ENCODE results near the gene NTSR1.

The NTSR1 gene

GRCh38 chr20:62782149-62782892, 73.7 kb downstream of the NTSR1 start:
- TF ChIP-seq CTCF (IDR thresholded peaks at IDR 0.05), result no peak

DNA sequence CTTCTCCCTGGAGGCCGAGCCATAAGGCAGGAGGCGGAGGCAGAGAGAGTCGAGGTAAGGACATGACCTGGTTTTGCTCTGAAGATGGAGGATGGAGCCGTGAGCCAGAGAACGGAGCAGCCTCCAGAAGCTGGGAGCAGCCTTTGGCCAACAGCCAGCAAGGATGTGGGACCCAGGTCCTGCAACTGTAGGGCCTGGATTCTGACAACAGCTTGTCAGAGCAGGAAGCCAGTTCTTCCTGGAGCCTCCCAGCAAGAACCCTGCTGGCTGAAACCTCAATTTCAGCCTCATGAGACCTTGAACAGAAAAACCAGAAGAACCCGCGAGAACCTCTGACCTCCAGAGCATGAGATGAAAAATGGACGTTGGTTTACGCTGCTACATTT, 74.2 kb downstream of the NTSR1 start:
- no peak for TF ChIP-seq CTCF (IDR thresholded peaks at IDR 0.05)

DNA sequence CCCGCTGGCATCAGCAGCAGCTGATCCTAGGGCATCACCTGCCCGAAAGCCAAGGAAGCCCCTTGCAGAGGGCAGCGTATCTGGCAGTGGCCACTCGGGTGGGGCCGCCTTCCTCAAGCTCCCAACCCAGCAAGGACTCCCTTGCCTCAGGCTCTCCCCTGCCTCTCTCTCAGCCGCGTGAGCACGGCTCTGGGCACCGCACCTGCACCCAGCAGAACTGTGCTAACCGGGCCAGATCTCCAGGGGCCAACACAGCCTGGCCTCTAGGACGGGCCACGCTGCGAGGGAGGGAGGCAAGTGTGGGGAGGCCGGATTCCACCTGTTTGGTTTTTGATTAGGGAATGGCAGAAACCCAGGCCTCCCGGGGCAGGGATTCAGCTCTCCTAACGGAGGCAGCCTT, 75.9 kb downstream of the NTSR1 start:
- TF ChIP-seq CTCF (IDR thresholded peaks at IDR 0.05), result no peak

GRCh38 chr20:62785393-62785792, 76.8 kb downstream of the NTSR1 start:
- no peak for TF ChIP-seq CTCF (IDR thresholded peaks at IDR 0.05)

DNA sequence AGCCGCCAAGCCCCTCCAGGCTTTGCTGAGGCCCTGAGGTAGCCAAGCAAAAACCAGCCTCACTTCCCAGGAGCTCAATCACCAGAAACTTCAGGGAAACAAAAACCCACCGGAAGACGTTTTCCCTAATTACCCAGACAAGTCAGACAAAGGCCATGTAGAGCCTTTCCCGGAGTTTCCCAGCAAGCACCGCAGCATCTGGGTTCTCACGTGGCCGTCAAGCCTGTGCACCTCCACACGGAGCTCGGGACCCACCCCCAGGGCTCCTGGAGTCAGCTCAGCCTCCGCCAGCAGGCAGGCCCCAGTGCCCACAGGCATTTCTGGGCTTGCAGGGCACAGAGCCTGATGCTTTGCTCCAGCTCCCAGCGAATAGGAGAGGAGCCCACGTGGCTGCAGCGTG, 77.5 kb downstream of the NTSR1 start:
- no peak for TF ChIP-seq CTCF (IDR thresholded peaks at IDR 0.05)

DNA sequence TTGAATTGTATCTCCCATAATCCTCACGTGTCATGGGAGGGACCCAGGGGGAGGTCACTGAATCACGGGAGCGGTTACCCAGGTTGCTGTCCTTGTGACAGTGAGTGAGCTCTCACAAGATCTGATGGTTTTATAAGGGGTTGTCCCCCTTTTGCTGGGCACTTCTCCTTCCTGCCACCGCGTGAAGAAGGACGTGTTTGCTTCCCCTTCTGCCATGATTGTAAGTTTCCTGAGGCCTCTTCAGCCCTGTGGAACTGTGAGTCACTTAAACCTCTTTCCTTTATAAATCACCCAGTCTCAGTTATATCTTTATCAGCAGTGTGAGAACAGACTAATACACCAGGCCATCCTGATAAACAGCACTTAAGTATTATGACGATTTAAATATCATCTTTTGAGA, 78.7 kb downstream of the NTSR1 start:
- TF ChIP-seq CTCF (IDR thresholded peaks at IDR 0.05), result no peak

DNA sequence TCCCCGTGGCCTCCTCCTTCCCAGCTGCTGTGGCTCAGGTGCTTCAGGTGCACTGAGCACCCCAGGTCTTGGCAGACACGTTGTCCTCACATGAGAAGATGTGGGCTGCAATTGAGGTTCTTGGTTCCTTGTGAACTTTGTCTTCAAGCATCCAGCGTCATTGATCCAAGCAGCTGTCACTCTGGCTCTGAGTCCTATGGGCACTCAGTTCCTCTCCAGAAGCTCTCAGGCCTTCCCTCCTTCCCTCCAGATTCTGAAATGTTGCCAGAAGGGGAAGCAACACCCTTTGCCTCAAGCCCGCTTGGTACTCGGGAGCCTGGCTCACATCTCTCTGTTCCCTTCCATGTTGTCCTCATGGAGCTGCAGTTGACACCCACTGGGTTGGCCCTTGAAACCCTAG, 79.2 kb downstream of the NTSR1 start:
- TF ChIP-seq CTCF (IDR thresholded peaks at IDR 0.05), result no peak

DNA sequence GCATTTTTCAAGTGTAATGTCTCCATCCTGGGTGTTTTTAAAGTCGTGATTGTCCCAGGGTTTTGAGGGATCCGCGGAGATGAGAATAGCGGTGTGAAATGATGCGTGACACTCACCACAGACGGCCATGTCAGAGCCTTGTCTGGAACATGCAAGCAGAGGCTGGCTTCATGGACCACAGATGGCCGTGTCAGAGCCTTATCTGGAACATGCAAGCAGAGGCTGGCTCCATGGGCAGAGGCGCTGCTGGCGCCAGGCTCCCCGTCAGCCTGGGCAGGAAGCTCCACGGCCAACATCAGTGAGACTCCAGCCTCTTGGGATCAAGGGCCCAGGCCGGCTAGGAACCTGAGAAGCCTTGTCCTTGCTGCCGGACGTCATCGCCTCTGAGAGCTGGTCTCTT, 80.0 kb downstream of the NTSR1 start:
- no peak for TF ChIP-seq CTCF (IDR thresholded peaks at IDR 0.05)
